ENCODE measurements around the gene GPR84. TPM values are rescaled to one million over a fixed set of nuclear protein-coding genes. Genes with fewer than 3 reads are reported as not detected.

Gene GPR84
- total and polyA plus RNA-seq, 2 experiments from 2014 or later, result not detected

GRCh38 chr12:54356228-54356627 lies 8.1 kb downstream of the GPR84 start:
- DNase-seq (ENCODE audit: low spot score), result no peak
- Mint-ChIP-seq H3K4me3 (peak overlapping the region; percentile 42; the same call in 1 of the 3 replicates), H3K36me3 (ENCODE audit: low read depth) (no peaks in the 10 kb centered on the region; the same call in 2 of the 3 replicates), H3K9me3 (no peaks in the 10 kb centered on the region; the same call in 2 of the 3 replicates), H3K4me1 (peaks cover 34% of the 10 kb centered on the region), H3K27me3 (ENCODE audit: insufficient read depth, low read depth, poor library complexity) (peaks cover 37% of the 10 kb centered on the region), H3K27ac (peak overlapping the region; percentile 79; the same call in 1 of the 2 replicates)
- Histone ChIP-seq H3K4me3 (peak overlapping the region; percentile 75), H3K79me2 (replicated peaks; ENCODE audit: insufficient read depth) (no peaks in the 10 kb centered on the region; the same call in 1 of the 2 replicates), H3K4me1 (ENCODE audit: insufficient read depth) (peaks cover 74% of the 10 kb centered on the region), H3K4me2 (peak overlapping the region; percentile 95), H3K27ac (ENCODE audit: low read depth) (peak overlapping the region; percentile 82), H3F3A (replicated peaks; ENCODE audit: low read depth) (peaks cover 24% of the 10 kb centered on the region), H3K27me3 (ENCODE audit: insufficient read depth) (peaks cover 8% of the 10 kb centered on the region; the same call in 1 of the 2 replicates), H2AFZ (no peak overlapping the region), H3K36me3 (ENCODE audit: insufficient read depth) (no peaks in the 10 kb centered on the region), H3K9me2 (ENCODE audit: insufficient read depth) (no peaks in the 10 kb centered on the region), H4K20me1 (replicated peaks; ENCODE audit: insufficient read depth) (no peaks in the 10 kb centered on the region)
- no peak for TF ChIP-seq NANOG (IDR thresholded peaks at IDR 0.05; ENCODE audit: borderline replicate concordance)
- TF ChIP-seq, protein P1, sequence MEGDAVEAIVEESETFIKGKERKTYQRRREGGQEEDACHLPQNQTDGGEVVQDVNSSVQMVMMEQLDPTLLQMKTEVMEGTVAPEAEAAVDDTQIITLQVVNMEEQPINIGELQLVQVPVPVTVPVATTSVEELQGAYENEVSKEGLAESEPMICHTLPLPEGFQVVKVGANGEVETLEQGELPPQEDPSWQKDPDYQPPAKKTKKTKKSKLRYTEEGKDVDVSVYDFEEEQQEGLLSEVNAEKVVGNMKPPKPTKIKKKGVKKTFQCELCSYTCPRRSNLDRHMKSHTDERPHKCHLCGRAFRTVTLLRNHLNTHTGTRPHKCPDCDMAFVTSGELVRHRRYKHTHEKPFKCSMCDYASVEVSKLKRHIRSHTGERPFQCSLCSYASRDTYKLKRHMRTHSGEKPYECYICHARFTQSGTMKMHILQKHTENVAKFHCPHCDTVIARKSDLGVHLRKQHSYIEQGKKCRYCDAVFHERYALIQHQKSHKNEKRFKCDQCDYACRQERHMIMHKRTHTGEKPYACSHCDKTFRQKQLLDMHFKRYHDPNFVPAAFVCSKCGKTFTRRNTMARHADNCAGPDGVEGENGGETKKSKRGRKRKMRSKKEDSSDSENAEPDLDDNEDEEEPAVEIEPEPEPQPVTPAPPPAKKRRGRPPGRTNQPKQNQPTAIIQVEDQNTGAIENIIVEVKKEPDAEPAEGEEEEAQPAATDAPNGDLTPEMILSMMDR (conservative IDR thresholded peaks at IDR 0.05; ENCODE audit: low read depth in 2 of 2), result no peak
- no peak for TF ChIP-seq EZH2phosphoT487 (IDR thresholded peaks at IDR 0.05; ENCODE audit: unreplicated experiment)
- TF ChIP-seq JUNB (IDR thresholded peaks at IDR 0.05; ENCODE audit: unreplicated experiment), result no peak
- TF ChIP-seq ETS1 (IDR thresholded peaks at IDR 0.05), result no peak
- no peak for TF ChIP-seq POLR2AphosphoS5 (IDR thresholded peaks at IDR 0.05; ENCODE audit: low read depth)
- TF ChIP-seq STAT1 (IDR thresholded peaks at IDR 0.05; ENCODE audit: unreplicated experiment), result no peak
- TF ChIP-seq EZH2 (IDR thresholded peaks at IDR 0.05; ENCODE audit: low read depth, unreplicated experiment), result no peak
- TF ChIP-seq ZNF331 (CRISPR knock-in tag; IDR thresholded peaks at IDR 0.05; ENCODE audit: low read depth), result no peak
- ATAC-seq, result no peak

GRCh38 chr12:54355104-54355815 lies 9.0 kb downstream of the GPR84 start:
- H3F3A ChIP-seq (replicated peaks; ENCODE audit: low read depth), result peaks cover 27% of the 10 kb centered on the region
- H3K4me3 ChIP-seq, result peak overlapping the region; percentile 18; the same call in 1 of the 2 replicates
- DNase-seq (ENCODE audit: low spot score) (peak; percentile 78), ATAC-seq (no peak)
- peak overlapping the region; percentile 40; the same call in 1 of the 3 replicates for H3K4me3 Mint-ChIP-seq
- H3K27me3 Mint-ChIP-seq (ENCODE audit: insufficient read depth, low read depth, poor library complexity), result peaks cover 45% of the 10 kb centered on the region
- H3K36me3 ChIP-seq (ENCODE audit: insufficient read depth), result 0 out of 2 replicates have a peak, but pooled peaks cover 3% of the 10 kb centered on the region
- peaks cover 79% of the 10 kb centered on the region for H3K4me1 ChIP-seq (ENCODE audit: insufficient read depth)
- peak overlapping the region; percentile 93 for H3K27ac ChIP-seq (ENCODE audit: low read depth)
- H3K9me3 Mint-ChIP-seq, result no peaks in the 10 kb centered on the region; the same call in 2 of the 3 replicates
- peaks cover 38% of the 10 kb centered on the region for H3K4me1 Mint-ChIP-seq
- H3K9me2 ChIP-seq (ENCODE audit: insufficient read depth), result no peaks in the 10 kb centered on the region
- H2AFZ ChIP-seq, result no peak overlapping the region
- H4K20me1 ChIP-seq (replicated peaks; ENCODE audit: insufficient read depth), result no peaks in the 10 kb centered on the region; the same call in 1 of the 2 replicates
- peaks cover 17% of the 10 kb centered on the region; the same call in 1 of the 2 replicates for H3K27me3 ChIP-seq (ENCODE audit: insufficient read depth)
- peaks cover 5% of the 10 kb centered on the region for H3K36me3 Mint-ChIP-seq (ENCODE audit: low read depth)
- H3K4me2 ChIP-seq, result peak overlapping the region; percentile 95
- peak overlapping the region; percentile 12; the same call in 1 of the 2 replicates for H3K27ac Mint-ChIP-seq
- no peaks in the 10 kb centered on the region; the same call in 1 of the 2 replicates for H3K79me2 ChIP-seq (replicated peaks; ENCODE audit: insufficient read depth)
- TF ChIP-seq, protein P2, sequence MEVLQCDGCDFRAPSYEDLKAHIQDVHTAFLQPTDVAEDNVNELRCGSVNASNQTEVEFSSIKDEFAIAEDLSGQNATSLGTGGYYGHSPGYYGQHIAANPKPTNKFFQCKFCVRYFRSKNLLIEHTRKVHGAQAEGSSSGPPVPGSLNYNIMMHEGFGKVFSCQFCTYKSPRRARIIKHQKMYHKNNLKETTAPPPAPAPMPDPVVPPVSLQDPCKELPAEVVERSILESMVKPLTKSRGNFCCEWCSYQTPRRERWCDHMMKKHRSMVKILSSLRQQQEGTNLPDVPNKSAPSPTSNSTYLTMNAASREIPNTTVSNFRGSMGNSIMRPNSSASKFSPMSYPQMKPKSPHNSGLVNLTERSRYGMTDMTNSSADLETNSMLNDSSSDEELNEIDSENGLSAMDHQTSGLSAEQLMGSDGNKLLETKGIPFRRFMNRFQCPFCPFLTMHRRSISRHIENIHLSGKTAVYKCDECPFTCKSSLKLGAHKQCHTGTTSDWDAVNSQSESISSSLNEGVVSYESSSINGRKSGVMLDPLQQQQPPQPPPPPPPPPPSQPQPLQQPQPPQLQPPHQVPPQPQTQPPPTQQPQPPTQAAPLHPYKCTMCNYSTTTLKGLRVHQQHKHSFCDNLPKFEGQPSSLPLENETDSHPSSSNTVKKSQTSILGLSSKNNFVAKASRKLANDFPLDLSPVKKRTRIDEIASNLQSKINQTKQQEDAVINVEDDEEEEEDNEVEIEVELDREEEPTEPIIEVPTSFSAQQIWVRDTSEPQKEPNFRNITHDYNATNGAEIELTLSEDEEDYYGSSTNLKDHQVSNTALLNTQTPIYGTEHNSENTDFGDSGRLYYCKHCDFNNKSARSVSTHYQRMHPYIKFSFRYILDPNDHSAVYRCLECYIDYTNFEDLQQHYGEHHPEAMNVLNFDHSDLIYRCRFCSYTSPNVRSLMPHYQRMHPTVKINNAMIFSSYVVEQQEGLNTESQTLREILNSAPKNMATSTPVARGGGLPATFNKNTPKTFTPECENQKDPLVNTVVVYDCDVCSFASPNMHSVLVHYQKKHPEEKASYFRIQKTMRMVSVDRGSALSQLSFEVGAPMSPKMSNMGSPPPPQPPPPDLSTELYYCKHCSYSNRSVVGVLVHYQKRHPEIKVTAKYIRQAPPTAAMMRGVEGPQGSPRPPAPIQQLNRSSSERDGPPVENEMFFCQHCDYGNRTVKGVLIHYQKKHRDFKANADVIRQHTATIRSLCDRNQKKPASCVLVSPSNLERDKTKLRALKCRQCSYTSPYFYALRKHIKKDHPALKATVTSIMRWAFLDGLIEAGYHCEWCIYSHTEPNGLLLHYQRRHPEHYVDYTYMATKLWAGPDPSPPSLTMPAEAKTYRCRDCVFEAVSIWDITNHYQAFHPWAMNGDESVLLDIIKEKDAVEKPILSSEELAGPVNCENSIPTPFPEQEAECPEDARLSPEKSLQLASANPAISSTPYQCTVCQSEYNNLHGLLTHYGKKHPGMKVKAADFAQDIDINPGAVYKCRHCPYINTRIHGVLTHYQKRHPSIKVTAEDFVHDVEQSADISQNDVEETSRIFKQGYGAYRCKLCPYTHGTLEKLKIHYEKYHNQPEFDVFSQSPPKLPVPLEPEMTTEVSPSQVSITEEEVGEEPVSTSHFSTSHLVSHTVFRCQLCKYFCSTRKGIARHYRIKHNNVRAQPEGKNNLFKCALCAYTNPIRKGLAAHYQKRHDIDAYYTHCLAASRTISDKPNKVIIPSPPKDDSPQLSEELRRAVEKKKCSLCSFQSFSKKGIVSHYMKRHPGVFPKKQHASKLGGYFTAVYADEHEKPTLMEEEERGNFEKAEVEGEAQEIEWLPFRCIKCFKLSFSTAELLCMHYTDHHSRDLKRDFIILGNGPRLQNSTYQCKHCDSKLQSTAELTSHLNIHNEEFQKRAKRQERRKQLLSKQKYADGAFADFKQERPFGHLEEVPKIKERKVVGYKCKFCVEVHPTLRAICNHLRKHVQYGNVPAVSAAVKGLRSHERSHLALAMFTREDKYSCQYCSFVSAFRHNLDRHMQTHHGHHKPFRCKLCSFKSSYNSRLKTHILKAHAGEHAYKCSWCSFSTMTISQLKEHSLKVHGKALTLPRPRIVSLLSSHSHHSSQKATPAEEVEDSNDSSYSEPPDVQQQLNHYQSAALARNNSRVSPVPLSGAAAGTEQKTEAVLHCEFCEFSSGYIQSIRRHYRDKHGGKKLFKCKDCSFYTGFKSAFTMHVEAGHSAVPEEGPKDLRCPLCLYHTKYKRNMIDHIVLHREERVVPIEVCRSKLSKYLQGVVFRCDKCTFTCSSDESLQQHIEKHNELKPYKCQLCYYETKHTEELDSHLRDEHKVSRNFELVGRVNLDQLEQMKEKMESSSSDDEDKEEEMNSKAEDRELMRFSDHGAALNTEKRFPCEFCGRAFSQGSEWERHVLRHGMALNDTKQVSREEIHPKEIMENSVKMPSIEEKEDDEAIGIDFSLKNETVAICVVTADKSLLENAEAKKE (CRISPR knock-in tag; IDR thresholded peaks at IDR 0.05), result no peak
- TF ChIP-seq NANOG (IDR thresholded peaks at IDR 0.05; ENCODE audit: borderline replicate concordance) (no peak), POLR2AphosphoS5 (IDR thresholded peaks at IDR 0.05; ENCODE audit: low read depth) (no peak), STAT1 (IDR thresholded peaks at IDR 0.05; ENCODE audit: unreplicated experiment) (no peak)
